Pancreas (tissue), 8 donors: ENCODE results near the gene STK24. TPM values are rescaled to one million over a fixed set of nuclear protein-coding genes. Genes with fewer than 3 reads are reported as not detected.

Source experiments
- polyA plus RNA-seq, 2 donors: library from polyadenylated mRNA; stranded (reverse); fragments of 200-250 nt; gene quantifications; one replicate each; pipeline ENCODE4 v1.2.3, GENCODE V29; 2013
- total RNA-seq, 6 donors: library from RNA; stranded (reverse); fragmentation: NEBNext Ultra II Directional in 4 of 6; extraction: Animal tissue kit (Norgen Biotek cat#: 25700) in 4 of 6; gene quantifications; one replicate each; pipeline versions ENCODE4 v1.2.1 to v1.2.4, GENCODE V29; 2021 to 2023
- donor health status: healthy with polysubstance abuse.
- donor health status: DM: no; HTN: no; CAD: no; lungs with moderate emphysema.
- donor health status: DM: no; HTN: no; CAD: no.
- donor health status: Bipolar disorder and iron deficiency.
- donor health status: DM: yes; HTN: yes; CAD: no.
- donor health status: DM: no; HTN: no; CAD: no.
- donor health status: DM: no; HTN: no; CAD: no.
- donor health status: DM: yes; HTN: yes; CAD: no.

Gene STK24
- total and polyA plus RNA-seq, 8 donors = 15.5 to 55.7 (median 37.4) TPM

Other genes starting within 250 kb of the STK24 start
- gene SLC15A1, start 175.6 kb upstream of the STK24 start, total RNA-seq = 1 to 10 TPM; 4.6 to 9.9 (median 6.2) TPM
- 10 to 100 TPM in 1 of 2 donors, 1 to 10 TPM in 1; 9.7 to 16.7 TPM for gene SLC15A1, start 175.6 kb upstream of the STK24 start, polyA plus RNA-seq